MCF 10A (cell line): ENCODE results near the gene CYP4F2. TPM values are rescaled to one million over a fixed set of nuclear protein-coding genes. Genes with fewer than 3 reads are reported as not detected.
"Not testable (repeated sequence)": the region's sequence is repeated elsewhere in the genome, so short reads cannot be mapped to it uniquely, and the experiment has no call there.

ENCODE experiments used
- BruUV-seq: library from RNA; stranded (reverse); fragments of 400-500 nt; replicated peaks from 2 replicates; lab custom pipeline; 2021; lab: Mats Ljungman, UMichigan
- CTCF ChIA-PET: fragments of 300-600 bp; sonication (Branson Sonifier 250); formaldehyde crosslinking; extraction: SDS; loops from one replicate; lab custom pipeline; 2021; ENCODE audit warnings: antibody characterized with exemption, inconsistent platforms; lab: Yijun Ruan, JAX
- POLR2A ChIA-PET: fragments of 300-600, 350-650 bp; sonication (Branson Sonifier 250); formaldehyde crosslinking; extraction: SDS; loops from one replicate; lab custom pipeline; 2020; ENCODE audit warnings: antibody characterized with exemption, inconsistent platforms; lab: Yijun Ruan, JAX
- DNase-seq: peaks from one replicate; pipeline ENCODE4 v3.0.0-alpha.2; 2018; ENCODE audit not compliant: unreplicated experiment
- H3K27ac Mint-ChIP-seq: one replicate; pipeline ENCODE4 v1.8.0; 2022; ENCODE audit warnings: mild to moderate bottlenecking, low read depth, mixed read lengths; ENCODE audit not compliant: unreplicated experiment
- H3K27me3 Mint-ChIP-seq: one replicate; pipeline ENCODE4 v1.8.0; 2022; ENCODE audit warnings: mixed read lengths; ENCODE audit not compliant: insufficient read depth, unreplicated experiment
- H3K36me3 Mint-ChIP-seq: one replicate; pipeline ENCODE4 v1.8.0; 2022; ENCODE audit warnings: mild to moderate bottlenecking, moderate library complexity, mixed read lengths; ENCODE audit not compliant: insufficient read depth, unreplicated experiment
- H3K4me1 Mint-ChIP-seq: one replicate; pipeline ENCODE4 v1.8.0; 2022; ENCODE audit warnings: mixed read lengths; ENCODE audit not compliant: insufficient read depth, unreplicated experiment
- H3K4me3 Mint-ChIP-seq: one replicate; pipeline ENCODE4 v1.8.0; 2022; ENCODE audit warnings: mild to moderate bottlenecking, moderate library complexity, mixed read lengths; ENCODE audit not compliant: unreplicated experiment
- H3K9me3 Mint-ChIP-seq: one replicate; pipeline ENCODE4 v1.8.0; 2022; ENCODE audit warnings: mixed read lengths; ENCODE audit not compliant: unreplicated experiment
- intact Hi-C: fragments of 100-400 bp; cut with micrococcal nuclease; formaldehyde crosslinking; loops from 2 replicates; pipeline ENCODE4 v1.14.1; 2022
- total RNA-seq: library from RNA; stranded (reverse); gene quantifications from 2 replicates; pipeline ENCODE4 v1.2.3, GENCODE V29; 2022
- TF ChIP-seq, protein P1 (sequence below): fragments of 200-600 bp; IDR thresholded peaks from one replicate; pipeline ENCODE4 v1.8.0; 2022; ENCODE audit warnings: antibody characterized with exemption, mild to moderate bottlenecking; ENCODE audit not compliant: unreplicated experiment

The CYP4F2 gene
- total RNA-seq, 1 experiment from 2014 or later: 0.14 TPM

GRCh38 chr19:15885919-15886318, 12.0 kb downstream of the CYP4F2 start:
- no TSS peak for BruUV-seq
- no peak for DNase-seq
- POLR2A ChIA-PET: interaction anchor here (0.6 kb wide), 1 partner anchor 14 kb away, joined by 3 read pairs; no protein-coding TSS in a partner anchor
- intact Hi-C loops: no loop called here
- H3K27ac Mint-ChIP-seq: no peak overlapping the region
- H3K4me3 Mint-ChIP-seq: no peak overlapping the region
- H3K4me1 Mint-ChIP-seq: no peaks in the 10 kb centered on the region
- TF ChIP-seq, protein P1, sequence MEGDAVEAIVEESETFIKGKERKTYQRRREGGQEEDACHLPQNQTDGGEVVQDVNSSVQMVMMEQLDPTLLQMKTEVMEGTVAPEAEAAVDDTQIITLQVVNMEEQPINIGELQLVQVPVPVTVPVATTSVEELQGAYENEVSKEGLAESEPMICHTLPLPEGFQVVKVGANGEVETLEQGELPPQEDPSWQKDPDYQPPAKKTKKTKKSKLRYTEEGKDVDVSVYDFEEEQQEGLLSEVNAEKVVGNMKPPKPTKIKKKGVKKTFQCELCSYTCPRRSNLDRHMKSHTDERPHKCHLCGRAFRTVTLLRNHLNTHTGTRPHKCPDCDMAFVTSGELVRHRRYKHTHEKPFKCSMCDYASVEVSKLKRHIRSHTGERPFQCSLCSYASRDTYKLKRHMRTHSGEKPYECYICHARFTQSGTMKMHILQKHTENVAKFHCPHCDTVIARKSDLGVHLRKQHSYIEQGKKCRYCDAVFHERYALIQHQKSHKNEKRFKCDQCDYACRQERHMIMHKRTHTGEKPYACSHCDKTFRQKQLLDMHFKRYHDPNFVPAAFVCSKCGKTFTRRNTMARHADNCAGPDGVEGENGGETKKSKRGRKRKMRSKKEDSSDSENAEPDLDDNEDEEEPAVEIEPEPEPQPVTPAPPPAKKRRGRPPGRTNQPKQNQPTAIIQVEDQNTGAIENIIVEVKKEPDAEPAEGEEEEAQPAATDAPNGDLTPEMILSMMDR: no peak
- H3K27me3 Mint-ChIP-seq: no peaks in the 10 kb centered on the region
- CTCF ChIA-PET: no interaction called here
- no peaks in the 10 kb centered on the region for H3K9me3 Mint-ChIP-seq
- no peaks in the 10 kb centered on the region for H3K36me3 Mint-ChIP-seq

DNA sequence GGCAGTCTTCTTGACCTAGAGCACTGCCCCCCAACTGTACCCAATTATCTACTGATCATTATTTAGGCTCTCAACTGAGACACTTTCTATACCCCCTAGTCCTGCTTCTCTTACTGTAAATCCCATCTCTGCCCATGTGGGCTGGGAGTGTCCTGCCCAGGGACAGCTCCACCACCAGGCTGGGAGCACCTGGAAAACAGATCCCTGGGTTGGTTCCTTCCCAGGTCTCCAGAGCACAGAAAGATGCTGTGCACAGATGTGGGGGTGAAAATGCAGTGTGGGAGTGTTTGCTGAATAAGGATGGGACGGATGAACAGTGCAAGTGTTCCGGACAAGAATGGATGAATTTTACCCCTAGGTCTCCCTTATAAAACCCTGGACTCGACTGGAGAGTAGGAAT, 12.7 kb downstream of the CYP4F2 start:
- CTCF ChIA-PET: no interaction called here
- no peaks in the 10 kb centered on the region for H3K9me3 Mint-ChIP-seq
- intact Hi-C loops: no loop called here
- no peak overlapping the region for H3K4me3 Mint-ChIP-seq
- no peaks in the 10 kb centered on the region for H3K27me3 Mint-ChIP-seq
- H3K36me3 Mint-ChIP-seq: no peaks in the 10 kb centered on the region
- H3K27ac Mint-ChIP-seq: no peak overlapping the region
- TF ChIP-seq, protein P1: no peak
- DNase-seq: no peak
- H3K4me1 Mint-ChIP-seq: no peaks in the 10 kb centered on the region
- BruUV-seq: no TSS peak
- POLR2A ChIA-PET: no interaction called here

DNA sequence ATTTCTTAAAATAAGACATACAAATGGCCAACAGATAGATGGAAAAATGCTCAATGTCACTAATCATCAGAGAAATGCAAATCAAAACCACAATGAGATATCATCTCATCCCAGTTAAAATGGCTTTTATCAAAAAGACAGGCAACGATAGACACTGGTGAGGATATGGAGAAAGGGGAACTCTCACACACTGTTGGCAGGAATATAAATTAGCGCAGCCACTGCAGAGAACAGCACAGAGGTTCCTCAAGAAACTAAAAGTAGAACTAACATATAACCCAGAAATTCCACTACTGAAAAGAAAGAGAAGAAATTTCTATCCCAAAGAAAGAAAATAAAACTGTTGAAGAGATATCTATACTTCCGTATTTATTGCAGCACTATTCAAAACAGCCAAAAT, 14.5 kb downstream of the CYP4F2 start:
- H3K27ac Mint-ChIP-seq, BruUV-seq, H3K4me1 Mint-ChIP-seq, H3K4me3 Mint-ChIP-seq, H3K36me3 Mint-ChIP-seq, H3K27me3 Mint-ChIP-seq, H3K9me3 Mint-ChIP-seq, DNase-seq, intact Hi-C loops, POLR2A ChIA-PET: not testable (repeated sequence)
- CTCF ChIA-PET: interaction anchor here (1.0 kb wide), 1 partner anchor 179 kb away, joined by 3 read pairs; no protein-coding TSS in a partner anchor

DNA sequence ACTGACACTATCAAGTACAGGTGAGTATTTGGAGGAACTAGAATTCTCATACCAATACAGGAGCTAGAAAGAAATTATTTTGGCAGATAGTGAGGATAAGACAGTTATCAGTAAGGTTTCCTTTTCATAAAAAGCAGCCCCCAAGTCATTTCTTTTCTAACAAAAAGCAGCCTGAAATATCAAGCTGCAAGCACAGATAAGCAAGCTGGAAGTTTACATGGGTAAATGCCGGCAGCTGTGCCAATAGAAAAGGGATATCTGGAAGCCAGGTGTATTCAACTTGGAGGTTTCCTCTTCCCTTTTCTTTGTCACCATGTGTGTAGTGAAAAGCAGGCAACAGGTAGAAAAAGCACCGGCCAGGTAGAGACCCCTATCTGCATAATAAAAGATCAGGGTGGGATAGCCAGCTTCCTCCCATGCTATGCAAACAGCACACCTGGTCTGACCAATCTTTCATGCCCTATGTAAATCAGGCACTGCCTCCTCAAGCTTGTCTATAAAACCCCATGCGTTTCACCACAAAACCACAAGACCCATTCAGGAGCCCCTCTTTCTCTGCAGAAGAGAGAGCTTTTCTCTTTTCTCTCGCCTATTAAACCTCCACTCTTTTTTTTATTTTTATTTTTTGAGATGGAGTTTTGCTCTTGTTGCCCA, 22.9 kb downstream of the CYP4F2 start:
- no peaks in the 10 kb centered on the region for H3K36me3 Mint-ChIP-seq
- CTCF ChIA-PET: no interaction called here

GRCh38 chr19:15873771-15874170, 24.1 kb downstream of the CYP4F2 start:
- H3K9me3 Mint-ChIP-seq, POLR2A ChIA-PET, H3K4me1 Mint-ChIP-seq: not testable (repeated sequence)

More for the DNA sequence above, 22.9 kb downstream of the CYP4F2 start:
- no TSS peak for BruUV-seq
- TF ChIP-seq, protein P1: no peak
- POLR2A ChIA-PET: no interaction called here
- intact Hi-C loops: no loop called here
- no peaks in the 10 kb centered on the region for H3K27me3 Mint-ChIP-seq
- no peaks in the 10 kb centered on the region for H3K9me3 Mint-ChIP-seq
- H3K4me3 Mint-ChIP-seq: no peak overlapping the region
- H3K4me1 Mint-ChIP-seq: no peaks in the 10 kb centered on the region
- DNase-seq: no peak
- no peak overlapping the region for H3K27ac Mint-ChIP-seq

More at GRCh38 chr19:15873771-15874170, 24.1 kb downstream of the CYP4F2 start:
- BruUV-seq, H3K4me3 Mint-ChIP-seq, CTCF ChIA-PET, H3K36me3 Mint-ChIP-seq, H3K27ac Mint-ChIP-seq, H3K27me3 Mint-ChIP-seq, intact Hi-C loops: not testable (repeated sequence)
- peak; percentile 27 for DNase-seq
